Measurements from ENCODE around the gene CAMK2B. TPM values are rescaled to one million over a fixed set of nuclear protein-coding genes. Genes with fewer than 3 reads are reported as not detected.

Gene CAMK2B
- total RNA-seq, 4 donors from 2014 or later, result 0.50 to 2.0 (median 1.2) TPM

- Histone ChIP-seq H3K36me3 (no peaks in the 10 kb centered on the region), H3K4me3 (no peak overlapping the region), H3K27ac (replicated peaks in 1 of 4) (no peak overlapping the region), H3K9me3 (no peaks in the 10 kb centered on the region), H3K27me3 (no peaks in the 10 kb centered on the region), H3K4me1 (peaks cover 0 to 15% (median 0%) of the 10 kb centered on the region in 4 donors)
- no peak for DNase-seq (ENCODE audit: extremely low spot score)
- TF ChIP-seq POLR2AphosphoS5 (IDR thresholded peaks at IDR 0.05) (no peak), POLR2A (IDR thresholded peaks at IDR 0.05; ENCODE audit: low read depth) (no peak), EP300 (IDR thresholded peaks at IDR 0.05) (no peak)
- TF ChIP-seq, protein P1, sequence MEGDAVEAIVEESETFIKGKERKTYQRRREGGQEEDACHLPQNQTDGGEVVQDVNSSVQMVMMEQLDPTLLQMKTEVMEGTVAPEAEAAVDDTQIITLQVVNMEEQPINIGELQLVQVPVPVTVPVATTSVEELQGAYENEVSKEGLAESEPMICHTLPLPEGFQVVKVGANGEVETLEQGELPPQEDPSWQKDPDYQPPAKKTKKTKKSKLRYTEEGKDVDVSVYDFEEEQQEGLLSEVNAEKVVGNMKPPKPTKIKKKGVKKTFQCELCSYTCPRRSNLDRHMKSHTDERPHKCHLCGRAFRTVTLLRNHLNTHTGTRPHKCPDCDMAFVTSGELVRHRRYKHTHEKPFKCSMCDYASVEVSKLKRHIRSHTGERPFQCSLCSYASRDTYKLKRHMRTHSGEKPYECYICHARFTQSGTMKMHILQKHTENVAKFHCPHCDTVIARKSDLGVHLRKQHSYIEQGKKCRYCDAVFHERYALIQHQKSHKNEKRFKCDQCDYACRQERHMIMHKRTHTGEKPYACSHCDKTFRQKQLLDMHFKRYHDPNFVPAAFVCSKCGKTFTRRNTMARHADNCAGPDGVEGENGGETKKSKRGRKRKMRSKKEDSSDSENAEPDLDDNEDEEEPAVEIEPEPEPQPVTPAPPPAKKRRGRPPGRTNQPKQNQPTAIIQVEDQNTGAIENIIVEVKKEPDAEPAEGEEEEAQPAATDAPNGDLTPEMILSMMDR (IDR thresholded peaks at IDR 0.05), result no peak
- intact Hi-C loops (cut with DNase I), result no loop called here
- 77% methylated on average over 13 of the region's 13 CpGs for whole genome bisulfite sequencing
Measured at GRCh38 chr7:44284216-44284615, 41.2 kb downstream of the CAMK2B start.

DNA sequence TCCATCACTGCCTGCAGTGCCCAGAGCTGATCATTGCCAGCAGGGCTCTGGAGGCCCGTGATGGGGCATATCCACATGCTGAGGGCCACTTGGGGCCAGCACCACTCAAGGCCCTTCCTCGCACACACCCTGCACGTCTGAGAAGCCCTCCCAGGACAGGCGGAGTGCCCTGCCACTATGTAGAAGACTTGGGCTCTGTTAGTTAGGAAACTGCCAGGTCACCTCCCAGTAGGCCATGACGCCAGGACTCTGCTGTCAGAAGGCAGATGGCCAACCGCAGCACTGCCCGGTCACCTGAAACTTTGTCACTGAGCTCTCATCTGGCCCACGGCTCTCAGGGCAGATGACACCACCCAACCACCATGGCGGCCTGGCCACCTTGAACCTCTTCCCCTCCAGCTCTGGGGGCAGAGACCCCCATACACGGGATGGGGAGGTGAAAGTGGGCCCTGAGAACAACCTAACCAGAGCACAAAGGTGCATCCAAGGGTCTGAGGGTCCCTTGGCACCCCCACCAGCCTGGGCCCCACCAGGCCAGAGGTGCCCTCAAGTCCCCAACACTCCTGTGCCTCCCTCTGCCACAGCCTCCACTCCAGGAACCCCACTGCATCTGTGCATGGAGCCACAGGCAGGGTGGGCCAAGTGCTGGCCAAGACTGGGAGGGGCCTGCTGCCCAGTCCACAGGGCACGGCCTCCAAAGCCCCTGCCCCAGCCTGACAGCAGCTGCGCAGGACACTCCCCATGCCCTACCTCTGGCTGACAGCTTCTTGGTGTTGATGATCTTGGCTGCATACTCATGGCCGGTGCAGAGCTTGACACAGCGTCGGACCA is 41.8 kb downstream of the CAMK2B start:
- no peak overlapping the region for H3K27ac ChIP-seq (replicated peaks in 1 of 4)
- H3K9me3 ChIP-seq, result no peaks in the 10 kb centered on the region
- WGBS, result 95% methylated on average over 9 of the region's 15 CpGs
- H3K4me1 ChIP-seq, result peaks cover 0 to 11% (median 0%) of the 10 kb centered on the region in 4 donors
- TF ChIP-seq POLR2AphosphoS5 (IDR thresholded peaks at IDR 0.05), result no peak
- no peak for TF ChIP-seq POLR2A (IDR thresholded peaks at IDR 0.05; ENCODE audit: low read depth)
- TF ChIP-seq, protein P1 (IDR thresholded peaks at IDR 0.05), result no peak
- no peak for TF ChIP-seq EP300 (IDR thresholded peaks at IDR 0.05)
- DNase-seq (ENCODE audit: extremely low spot score), result no peak
- no peaks in the 10 kb centered on the region for H3K36me3 ChIP-seq
- intact Hi-C loops (cut with DNase I), result no loop called here
- no peaks in the 10 kb centered on the region for H3K27me3 ChIP-seq
- no peak overlapping the region for H3K4me3 ChIP-seq

- peaks cover 0 to 12% (median 0%) of the 10 kb centered on the region in 4 donors for H3K4me1 ChIP-seq
- no peaks in the 10 kb centered on the region for H3K9me3 ChIP-seq
- intact Hi-C loops (cut with DNase I), result no loop called here
- TF ChIP-seq EP300 (IDR thresholded peaks at IDR 0.05), result no peak
- TF ChIP-seq POLR2A (IDR thresholded peaks at IDR 0.05; ENCODE audit: low read depth), result no peak
- TF ChIP-seq POLR2AphosphoS5 (IDR thresholded peaks at IDR 0.05), result no peak
- TF ChIP-seq, protein P1 (IDR thresholded peaks at IDR 0.05), result no peak
- no peaks in the 10 kb centered on the region for H3K36me3 ChIP-seq
- no peaks in the 10 kb centered on the region for H3K27me3 ChIP-seq
- no peak overlapping the region for H3K4me3 ChIP-seq
- no peak overlapping the region for H3K27ac ChIP-seq (replicated peaks in 1 of 4)
- WGBS, result 100% methylated on average over 3 of the region's 10 CpGs
- DNase-seq (ENCODE audit: extremely low spot score), result no peak
Measured at GRCh38 chr7:44282601-44283171, 42.7 kb downstream of the CAMK2B start.

GRCh38 chr7:44281811-44282600 is 43.4 kb downstream of the CAMK2B start:
- Histone ChIP-seq H3K27me3 (no peaks in the 10 kb centered on the region), H3K9me3 (no peaks in the 10 kb centered on the region), H3K4me3 (no peak overlapping the region), H3K36me3 (no peaks in the 10 kb centered on the region), H3K4me1 (peaks cover 0 to 13% (median 0%) of the 10 kb centered on the region in 4 donors), H3K27ac (replicated peaks in 1 of 4) (no peak overlapping the region)
- WGBS, result 72% methylated on average over 6 of the region's 15 CpGs
- intact Hi-C loops (cut with DNase I), result no loop called here
- TF ChIP-seq POLR2AphosphoS5 (IDR thresholded peaks at IDR 0.05) (no peak), EP300 (IDR thresholded peaks at IDR 0.05) (no peak), POLR2A (IDR thresholded peaks at IDR 0.05; ENCODE audit: low read depth) (no peak)
- TF ChIP-seq, protein P1 (IDR thresholded peaks at IDR 0.05), result no peak
- peak; percentile 87 for DNase-seq (ENCODE audit: extremely low spot score)
